SK-N-SH (cell line): ENCODE measurements around the gene MIOX.

Source experiments
- GABPA ChIP-seq: IDR thresholded peaks from 2 replicates; pipeline ENCODE4 v1.4.0; 2012; ENCODE audit warnings: low read depth, mild to moderate bottlenecking
- POLR2AphosphoS5 ChIP-seq: IDR thresholded peaks from 2 replicates; pipeline ENCODE4 v1.6.1; 2012; ENCODE audit warnings: low read depth, low read length
- YY1 ChIP-seq: IDR thresholded peaks from 2 replicates; pipeline ENCODE4 v1.4.0; 2012; ENCODE audit warnings: low read depth, mild to moderate bottlenecking
- TF ChIP-seq, protein P1 (sequence below): fragments of 200-600 bp; sonication (generic); IDR thresholded peaks from 2 replicates; pipeline ENCODE4 v1.6.1; 2017; ENCODE audit warnings: antibody characterized with exemption, mild to moderate bottlenecking, moderate library complexity
- TF ChIP-seq, protein P2 (sequence below): fragments of 150-350 bp; IDR thresholded peaks from 2 replicates; pipeline ENCODE4 v1.6.1; 2016; ENCODE audit warnings: mild to moderate bottlenecking, low read depth, low read length
- TF ChIP-seq, protein P3 (sequence below): IDR thresholded peaks from 2 replicates; pipeline ENCODE4 v1.6.1; 2012; ENCODE audit warnings: mild to moderate bottlenecking, low read depth, low read length, moderate library complexity

DNA sequence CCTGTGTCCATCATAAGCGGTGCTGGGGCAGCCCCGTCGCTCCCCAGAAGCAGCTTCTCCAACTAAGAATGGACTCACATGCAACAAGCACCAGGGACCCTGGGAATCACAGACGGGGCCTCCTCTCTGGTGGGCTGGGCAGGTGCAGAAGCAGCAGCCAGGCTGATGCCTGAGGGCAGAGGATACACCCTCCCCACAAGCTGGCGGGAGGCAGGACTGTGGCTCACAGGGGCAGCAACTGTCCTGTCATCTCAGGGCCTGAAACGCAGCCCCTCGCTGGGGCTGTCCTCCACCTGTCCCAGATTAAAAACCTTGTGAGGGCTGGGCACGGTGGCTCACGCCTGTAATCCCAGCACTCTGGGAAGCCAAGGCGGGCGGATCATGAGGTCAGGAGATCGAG lies 8.7 kb upstream of the MIOX start:
- TF ChIP-seq, protein P1, sequence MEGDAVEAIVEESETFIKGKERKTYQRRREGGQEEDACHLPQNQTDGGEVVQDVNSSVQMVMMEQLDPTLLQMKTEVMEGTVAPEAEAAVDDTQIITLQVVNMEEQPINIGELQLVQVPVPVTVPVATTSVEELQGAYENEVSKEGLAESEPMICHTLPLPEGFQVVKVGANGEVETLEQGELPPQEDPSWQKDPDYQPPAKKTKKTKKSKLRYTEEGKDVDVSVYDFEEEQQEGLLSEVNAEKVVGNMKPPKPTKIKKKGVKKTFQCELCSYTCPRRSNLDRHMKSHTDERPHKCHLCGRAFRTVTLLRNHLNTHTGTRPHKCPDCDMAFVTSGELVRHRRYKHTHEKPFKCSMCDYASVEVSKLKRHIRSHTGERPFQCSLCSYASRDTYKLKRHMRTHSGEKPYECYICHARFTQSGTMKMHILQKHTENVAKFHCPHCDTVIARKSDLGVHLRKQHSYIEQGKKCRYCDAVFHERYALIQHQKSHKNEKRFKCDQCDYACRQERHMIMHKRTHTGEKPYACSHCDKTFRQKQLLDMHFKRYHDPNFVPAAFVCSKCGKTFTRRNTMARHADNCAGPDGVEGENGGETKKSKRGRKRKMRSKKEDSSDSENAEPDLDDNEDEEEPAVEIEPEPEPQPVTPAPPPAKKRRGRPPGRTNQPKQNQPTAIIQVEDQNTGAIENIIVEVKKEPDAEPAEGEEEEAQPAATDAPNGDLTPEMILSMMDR, result no peak
- TF ChIP-seq YY1, result no peak
- no peak for TF ChIP-seq GABPA
- TF ChIP-seq POLR2AphosphoS5, result no peak
- TF ChIP-seq, protein P2, sequence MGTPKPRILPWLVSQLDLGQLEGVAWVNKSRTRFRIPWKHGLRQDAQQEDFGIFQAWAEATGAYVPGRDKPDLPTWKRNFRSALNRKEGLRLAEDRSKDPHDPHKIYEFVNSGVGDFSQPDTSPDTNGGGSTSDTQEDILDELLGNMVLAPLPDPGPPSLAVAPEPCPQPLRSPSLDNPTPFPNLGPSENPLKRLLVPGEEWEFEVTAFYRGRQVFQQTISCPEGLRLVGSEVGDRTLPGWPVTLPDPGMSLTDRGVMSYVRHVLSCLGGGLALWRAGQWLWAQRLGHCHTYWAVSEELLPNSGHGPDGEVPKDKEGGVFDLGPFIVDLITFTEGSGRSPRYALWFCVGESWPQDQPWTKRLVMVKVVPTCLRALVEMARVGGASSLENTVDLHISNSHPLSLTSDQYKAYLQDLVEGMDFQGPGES, result no peak
- TF ChIP-seq, protein P3, sequence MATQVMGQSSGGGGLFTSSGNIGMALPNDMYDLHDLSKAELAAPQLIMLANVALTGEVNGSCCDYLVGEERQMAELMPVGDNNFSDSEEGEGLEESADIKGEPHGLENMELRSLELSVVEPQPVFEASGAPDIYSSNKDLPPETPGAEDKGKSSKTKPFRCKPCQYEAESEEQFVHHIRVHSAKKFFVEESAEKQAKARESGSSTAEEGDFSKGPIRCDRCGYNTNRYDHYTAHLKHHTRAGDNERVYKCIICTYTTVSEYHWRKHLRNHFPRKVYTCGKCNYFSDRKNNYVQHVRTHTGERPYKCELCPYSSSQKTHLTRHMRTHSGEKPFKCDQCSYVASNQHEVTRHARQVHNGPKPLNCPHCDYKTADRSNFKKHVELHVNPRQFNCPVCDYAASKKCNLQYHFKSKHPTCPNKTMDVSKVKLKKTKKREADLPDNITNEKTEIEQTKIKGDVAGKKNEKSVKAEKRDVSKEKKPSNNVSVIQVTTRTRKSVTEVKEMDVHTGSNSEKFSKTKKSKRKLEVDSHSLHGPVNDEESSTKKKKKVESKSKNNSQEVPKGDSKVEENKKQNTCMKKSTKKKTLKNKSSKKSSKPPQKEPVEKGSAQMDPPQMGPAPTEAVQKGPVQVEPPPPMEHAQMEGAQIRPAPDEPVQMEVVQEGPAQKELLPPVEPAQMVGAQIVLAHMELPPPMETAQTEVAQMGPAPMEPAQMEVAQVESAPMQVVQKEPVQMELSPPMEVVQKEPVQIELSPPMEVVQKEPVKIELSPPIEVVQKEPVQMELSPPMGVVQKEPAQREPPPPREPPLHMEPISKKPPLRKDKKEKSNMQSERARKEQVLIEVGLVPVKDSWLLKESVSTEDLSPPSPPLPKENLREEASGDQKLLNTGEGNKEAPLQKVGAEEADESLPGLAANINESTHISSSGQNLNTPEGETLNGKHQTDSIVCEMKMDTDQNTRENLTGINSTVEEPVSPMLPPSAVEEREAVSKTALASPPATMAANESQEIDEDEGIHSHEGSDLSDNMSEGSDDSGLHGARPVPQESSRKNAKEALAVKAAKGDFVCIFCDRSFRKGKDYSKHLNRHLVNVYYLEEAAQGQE, result no peak
